GM21390 (cell line): Measurements from ENCODE around the gene TGFBI.

Experiments
- ATAC-seq: cut with Tn5 transposase; IDR thresholded peaks from one replicate; pipeline ENCODE4 v1.9.1; 2021; ENCODE audit not compliant: unreplicated experiment

Gene TGFBI

GRCh38 chr5:136061630-136062365 lies 33.0 kb downstream of the TGFBI start:
- no peak for ATAC-seq

DNA sequence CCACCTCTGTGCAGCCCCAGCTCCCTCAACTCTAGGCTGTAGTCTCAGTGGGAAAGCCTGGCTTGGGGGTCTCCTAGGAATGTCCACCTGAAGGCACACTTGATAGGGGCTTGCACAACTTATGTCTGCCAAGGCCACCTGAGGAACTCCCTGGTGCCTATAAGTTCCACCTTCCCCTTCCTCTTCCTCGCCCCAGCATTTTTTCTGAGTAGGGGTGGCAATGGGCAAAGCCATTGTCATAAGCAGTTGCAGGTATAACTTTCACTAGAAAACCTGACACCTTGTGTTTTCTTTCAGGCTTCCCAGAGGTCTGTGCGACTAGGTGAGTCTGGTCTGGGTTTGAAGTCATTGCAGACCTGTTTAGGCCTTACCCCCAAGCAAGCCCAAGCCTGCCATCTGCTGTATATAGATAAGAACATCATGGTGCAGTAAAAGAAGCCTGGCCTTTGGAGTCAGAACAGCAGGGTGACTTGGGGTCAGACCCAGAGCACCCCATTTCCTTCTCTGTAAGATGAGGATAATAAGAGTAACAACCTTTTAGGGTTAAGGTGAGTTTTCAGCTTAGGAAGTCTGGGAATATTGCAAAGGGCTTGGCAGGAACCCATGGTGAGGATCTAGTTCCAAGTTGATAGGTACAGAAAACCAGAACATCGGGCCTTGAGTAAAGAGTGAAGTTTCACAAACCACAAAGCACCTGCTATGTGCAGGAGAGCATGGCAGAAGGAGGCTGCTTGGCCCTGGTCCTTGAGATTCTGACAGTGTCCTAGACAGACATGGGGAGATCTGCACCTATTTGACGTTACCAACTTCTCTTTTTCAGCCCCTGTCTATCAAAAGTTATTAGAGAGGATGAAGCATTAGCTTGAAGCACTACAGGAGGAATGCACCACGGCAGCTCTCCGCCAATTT lies 33.8 kb downstream of the TGFBI start:
- ATAC-seq, result peak; percentile 84

- no peak for ATAC-seq
Observed at GRCh38 chr5:136063778-136064465, 35.1 kb downstream of the TGFBI start.

DNA sequence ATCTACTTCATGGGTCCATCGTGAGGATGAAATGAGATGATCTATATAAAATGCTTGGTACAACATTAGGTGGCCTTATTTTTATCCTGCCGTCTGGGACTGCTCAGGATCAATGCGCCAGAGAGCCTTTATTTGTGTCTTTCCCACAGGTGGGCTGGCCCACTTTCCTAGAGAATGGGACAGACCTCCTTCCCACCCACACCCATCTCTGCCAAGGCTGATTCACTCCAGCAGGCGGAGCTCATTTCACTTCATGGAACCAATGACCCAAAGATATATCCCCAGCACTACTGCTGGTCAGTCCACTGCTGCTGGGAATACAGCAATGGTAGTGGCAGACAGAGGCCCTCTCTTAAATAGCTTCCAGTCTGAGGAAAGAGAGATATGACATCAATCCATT lies 35.7 kb downstream of the TGFBI start:
- ATAC-seq, result no peak

- no peak for ATAC-seq
Observed at GRCh38 chr5:136065588-136065987, 36.8 kb downstream of the TGFBI start.

DNA sequence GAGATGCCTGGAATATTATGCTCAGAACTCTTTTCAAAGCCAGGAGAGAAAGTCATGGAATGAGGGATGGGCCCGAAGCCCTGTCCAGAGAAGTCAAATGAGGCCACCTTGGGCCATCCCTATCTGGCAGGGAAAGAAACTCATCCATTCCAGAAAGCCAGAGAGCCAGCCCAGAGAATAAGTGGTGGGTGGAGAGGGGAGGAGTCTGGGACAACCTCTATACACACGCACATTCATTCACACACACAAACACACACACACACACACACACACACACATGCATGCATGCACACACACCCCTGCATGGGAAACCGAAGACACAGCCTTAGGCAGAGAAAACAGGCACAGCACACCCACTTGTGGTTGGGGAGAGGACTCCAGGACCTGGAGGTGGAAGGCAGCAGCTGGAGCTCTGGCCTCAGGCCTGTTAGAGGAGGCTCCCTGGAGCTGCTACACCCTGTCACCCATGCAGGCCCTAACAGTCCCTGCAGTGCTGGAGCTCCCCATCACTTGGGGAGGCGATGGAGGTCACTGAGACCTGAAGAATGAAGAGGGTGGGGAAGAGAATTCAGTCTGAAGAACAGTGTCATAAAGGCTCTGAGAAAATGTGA lies 38.0 kb downstream of the TGFBI start:
- no peak for ATAC-seq

DNA sequence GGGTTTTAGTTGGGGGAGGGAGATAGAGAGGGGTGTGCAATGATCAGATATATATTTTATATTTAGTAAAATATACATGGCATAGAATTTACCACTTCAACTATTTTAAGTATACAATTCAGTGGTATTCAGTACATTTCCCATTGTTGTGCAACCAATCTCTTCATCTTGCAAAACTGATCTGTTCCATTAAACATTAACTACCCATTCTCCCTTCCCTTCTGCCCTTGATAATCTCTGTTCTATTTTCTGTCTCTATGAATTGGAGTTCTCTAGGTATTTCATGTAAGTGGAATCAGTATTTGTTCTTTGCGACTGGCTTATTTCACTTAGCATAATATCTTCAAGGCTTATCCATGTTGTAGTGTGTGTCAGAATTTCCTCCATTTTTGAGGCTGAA lies 38.6 kb downstream of the TGFBI start:
- ATAC-seq, result no peak

DNA sequence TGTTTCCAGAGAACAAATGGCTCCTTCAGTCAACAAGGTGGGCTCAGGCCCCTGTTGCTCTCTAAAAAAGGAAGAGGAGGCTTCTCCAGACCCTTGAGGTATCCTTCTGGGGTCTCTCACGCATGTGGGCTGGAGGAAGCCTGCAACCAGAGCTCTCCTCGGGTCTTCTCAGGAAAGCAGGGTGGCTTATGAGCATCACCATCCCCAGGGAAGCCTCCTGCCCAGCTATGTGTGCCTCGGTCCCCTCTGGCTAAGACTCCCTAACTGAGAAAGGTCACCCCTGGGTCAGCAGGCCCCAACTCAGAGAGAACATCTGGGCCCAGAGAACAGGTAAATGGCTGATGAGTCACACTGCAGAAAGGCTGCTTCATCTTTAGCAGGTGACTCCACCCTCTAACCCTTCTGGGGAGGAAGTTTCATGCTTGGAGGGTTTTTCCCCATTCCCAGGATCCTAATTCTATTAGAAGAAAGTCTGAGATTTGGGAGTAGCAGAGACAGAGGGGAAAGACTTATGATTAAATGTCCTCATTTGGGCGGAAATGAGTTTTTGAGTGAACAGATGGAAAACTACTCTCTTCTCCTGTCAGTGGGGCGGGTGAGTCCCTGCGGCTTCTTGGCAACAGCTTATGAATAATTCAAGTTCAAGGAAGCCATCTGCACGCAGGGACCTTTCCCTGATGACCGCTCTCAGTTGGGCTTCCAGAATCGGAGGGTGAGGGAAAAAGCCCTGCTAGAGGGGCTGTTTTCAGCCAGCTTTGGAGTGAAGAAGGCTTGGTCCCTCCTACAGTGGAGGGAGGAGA lies 41.9 kb downstream of the TGFBI start:
- ATAC-seq, result no peak

DNA sequence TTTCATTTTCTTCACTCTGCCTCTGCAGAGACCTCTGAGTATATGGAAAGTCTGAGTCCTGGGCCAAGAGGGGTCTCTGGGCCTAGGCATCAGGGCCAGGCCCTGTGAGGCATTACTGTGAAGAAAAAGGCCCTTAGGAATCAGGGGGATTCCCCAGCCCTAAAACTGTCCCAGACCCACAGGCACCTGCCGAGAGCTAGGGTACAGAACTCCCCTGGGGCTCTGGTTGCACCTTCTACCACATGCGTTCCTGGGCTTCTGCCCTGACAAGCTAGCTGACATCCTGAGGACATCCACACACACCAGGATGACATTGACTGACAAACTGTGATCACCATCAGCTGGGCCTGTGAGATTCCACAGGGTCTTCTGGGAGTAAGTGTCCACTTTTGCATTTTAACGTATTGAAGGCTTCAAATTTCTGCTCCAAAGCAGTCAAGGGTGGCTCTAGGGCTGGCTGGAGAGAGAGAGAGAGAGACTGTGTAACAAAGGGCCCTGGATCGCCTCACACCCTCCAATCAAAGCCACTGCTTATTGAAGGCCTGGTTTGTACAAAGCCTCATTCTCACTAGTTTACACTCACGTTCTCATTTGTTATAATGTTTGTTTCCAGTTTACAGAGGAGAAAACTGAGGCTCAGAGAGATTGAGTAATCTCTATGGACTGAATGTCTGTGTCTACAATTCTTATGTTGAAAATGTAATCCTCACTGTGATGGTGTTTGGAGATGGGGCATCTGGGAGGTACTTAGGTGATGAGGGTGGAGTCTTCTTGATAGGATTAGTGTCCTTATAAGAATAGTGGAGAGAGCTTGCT lies 45.1 kb downstream of the TGFBI start:
- peak; percentile 79 for ATAC-seq

- no peak for ATAC-seq
Observed at GRCh38 chr5:136075466-136075891, 46.7 kb downstream of the TGFBI start.

DNA sequence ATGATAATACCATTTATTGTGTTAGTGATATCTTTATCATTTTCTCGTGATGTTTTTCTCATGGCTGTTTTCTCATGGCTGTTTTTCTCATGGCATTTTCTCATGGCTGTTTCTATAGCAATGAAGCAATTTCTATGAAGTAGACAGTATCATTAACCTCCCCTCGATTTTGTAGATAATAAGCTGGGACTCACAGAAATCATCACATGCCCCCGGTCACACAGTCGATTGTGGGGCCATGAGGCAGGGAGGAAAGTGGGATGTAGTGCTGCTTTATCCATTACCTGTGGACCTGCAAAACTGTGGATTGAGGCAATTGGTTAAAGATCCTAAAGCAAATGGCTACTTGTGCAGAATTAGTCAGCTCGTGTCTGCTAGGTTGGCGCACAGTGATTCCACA lies 47.3 kb downstream of the TGFBI start:
- no peak for ATAC-seq

GRCh38 chr5:136076881-136077445 lies 48.2 kb downstream of the TGFBI start:
- ATAC-seq, result no peak

- no peak for ATAC-seq
Observed at GRCh38 chr5:136079195-136079985, 50.6 kb downstream of the TGFBI start.

DNA sequence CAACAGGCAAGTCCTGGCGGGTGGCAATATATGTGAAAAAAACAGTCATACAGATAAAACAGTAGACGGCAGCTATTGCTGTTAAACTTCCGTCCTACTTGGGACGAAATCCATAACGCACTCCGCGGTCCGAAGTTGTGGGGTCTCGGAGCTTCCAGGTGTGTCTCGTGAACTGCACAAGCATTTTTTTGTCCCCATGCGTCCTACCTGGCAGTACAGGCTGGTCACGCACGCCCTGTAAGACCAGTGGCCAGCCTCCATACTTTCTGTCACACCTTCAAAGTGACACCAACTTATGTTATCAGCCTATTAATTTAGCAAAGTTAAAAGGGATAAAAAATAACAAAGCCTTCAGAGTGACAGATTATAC lies 51.3 kb downstream of the TGFBI start:
- peak; percentile 14 for ATAC-seq

- ATAC-seq, result peak; percentile 96
Observed at GRCh38 chr5:136080483-136081216, 51.9 kb downstream of the TGFBI start.

DNA sequence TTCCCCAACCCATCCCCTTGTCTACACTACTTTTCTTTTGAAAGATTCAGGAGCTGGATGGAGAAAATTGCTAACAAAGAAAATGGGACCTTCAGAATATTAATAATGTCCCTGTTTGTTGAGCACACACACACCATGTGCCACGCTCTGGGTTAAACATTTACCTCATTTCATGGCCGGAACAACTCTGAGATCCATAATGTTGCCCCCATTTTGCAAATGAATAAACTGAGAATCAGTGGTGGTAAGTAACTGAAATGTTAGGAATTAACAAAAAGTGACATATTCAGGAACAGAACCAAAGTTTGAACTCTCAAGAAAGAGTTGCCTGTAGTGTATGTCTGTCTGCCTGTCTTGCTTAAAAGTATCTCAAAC lies 52.4 kb downstream of the TGFBI start:
- ATAC-seq, result no peak

- no peak for ATAC-seq
Observed at GRCh38 chr5:136082390-136083193, 53.8 kb downstream of the TGFBI start.
